Measurements from ENCODE around the gene COLEC12.

DNA sequence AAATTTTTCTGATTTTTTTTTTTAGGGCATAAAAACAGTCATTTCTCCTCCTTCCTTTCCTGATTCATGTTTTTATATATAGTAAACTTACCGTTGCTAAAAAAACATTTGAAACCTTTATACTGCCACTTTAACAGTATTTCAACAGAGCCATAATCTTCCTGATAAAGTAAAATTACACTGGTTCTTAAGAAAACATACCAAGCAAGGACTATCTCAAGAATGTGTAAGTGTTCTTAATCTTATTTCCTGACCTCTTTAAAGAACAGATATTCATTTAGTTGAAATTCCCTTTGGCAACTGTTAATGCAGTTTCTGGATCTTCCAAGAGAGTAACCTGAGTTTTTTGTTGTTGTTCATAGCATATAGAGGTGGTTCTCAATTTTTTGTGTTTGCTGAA lies 26.6 kb upstream of the COLEC12 start:
- TF ChIP-seq, protein P1, sequence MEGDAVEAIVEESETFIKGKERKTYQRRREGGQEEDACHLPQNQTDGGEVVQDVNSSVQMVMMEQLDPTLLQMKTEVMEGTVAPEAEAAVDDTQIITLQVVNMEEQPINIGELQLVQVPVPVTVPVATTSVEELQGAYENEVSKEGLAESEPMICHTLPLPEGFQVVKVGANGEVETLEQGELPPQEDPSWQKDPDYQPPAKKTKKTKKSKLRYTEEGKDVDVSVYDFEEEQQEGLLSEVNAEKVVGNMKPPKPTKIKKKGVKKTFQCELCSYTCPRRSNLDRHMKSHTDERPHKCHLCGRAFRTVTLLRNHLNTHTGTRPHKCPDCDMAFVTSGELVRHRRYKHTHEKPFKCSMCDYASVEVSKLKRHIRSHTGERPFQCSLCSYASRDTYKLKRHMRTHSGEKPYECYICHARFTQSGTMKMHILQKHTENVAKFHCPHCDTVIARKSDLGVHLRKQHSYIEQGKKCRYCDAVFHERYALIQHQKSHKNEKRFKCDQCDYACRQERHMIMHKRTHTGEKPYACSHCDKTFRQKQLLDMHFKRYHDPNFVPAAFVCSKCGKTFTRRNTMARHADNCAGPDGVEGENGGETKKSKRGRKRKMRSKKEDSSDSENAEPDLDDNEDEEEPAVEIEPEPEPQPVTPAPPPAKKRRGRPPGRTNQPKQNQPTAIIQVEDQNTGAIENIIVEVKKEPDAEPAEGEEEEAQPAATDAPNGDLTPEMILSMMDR (IDR thresholded peaks at IDR 0.05): no peak
- no peak for TF ChIP-seq POLR2A (IDR thresholded peaks at IDR 0.05)

All from thyroid gland (tissue), 4 donors.